ENCODE results near the gene SP140L.

DNA sequence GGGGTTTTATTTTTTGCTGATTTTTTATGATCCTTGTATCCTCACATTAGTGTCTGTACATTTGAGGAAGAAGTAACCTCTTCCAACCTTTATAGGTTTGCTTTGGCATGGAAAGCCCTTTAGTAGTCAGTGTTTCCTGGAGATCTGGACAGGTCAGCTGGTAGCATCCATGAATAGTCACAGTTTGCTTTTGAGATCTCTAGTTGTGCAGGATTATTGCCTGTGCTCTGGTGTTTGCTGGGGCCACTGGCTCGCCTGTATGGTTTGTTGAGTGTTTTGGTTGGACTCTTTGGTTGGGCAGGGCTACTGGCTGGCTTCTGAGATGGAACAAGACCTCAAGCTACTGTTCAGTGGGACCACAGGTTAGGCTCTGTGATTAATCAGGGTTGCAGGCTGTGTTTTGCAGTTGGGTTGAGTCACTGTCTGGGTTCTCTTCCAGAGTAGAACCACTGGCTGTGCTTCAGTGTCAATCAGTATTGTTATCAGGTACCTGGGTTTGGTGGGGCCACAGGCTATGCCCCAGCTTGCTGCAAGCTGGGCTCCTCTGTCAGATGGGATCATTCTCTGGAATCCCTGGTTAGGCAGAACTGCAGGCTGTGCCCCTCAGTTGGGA is 20.0 kb downstream of the SP140L start:
- TF ChIP-seq EZH2phosphoT487 (IDR thresholded peaks at IDR 0.05; ENCODE audit: insufficient read depth, low read depth) (no peak), EZH2 (IDR thresholded peaks at IDR 0.05; ENCODE audit: insufficient read depth, poor library complexity, severe bottlenecking) (no peak)
